HEK293 (cell line): ENCODE results near the gene LYVE1.

Experiments used
- CTCF ChIA-PET: fragments of 350-600 bp; formaldehyde crosslinking; extraction: SDS; loops from one replicate; lab custom pipeline; 2021; ENCODE audit warnings: antibody characterized with exemption; lab: Yijun Ruan, JAX
- POLR2A ChIA-PET: fragments of 300-600 bp; formaldehyde crosslinking; extraction: SDS; loops from one replicate; lab custom pipeline; 2020; ENCODE audit warnings: antibody characterized with exemption, inconsistent platforms; lab: Yijun Ruan, JAX
- H3K27ac ChIP-seq: fragments of 200-500 bp; sonication (Bioruptor generic); 2 replicates; pipeline ENCODE4 v1.5.1; 2014; ENCODE audit warnings: low read depth, low read length, control low read depth, inconsistent platforms; ENCODE audit errors: extremely low read depth
- H3K36me3 ChIP-seq, 2 experiments: fragments of 200-500 bp in 1 of 2; sonication (Bioruptor generic) in 1 of 2; 1 replicate in 1 of 2; 2 replicates in 1 of 2; pipeline ENCODE4 v1.5.1; 2014 to 2017; ENCODE audit warnings: inconsistent platforms in 2 of 2, low read length in 2 of 2; ENCODE audit not compliant: control insufficient read depth in 2 of 2, insufficient read depth in 1 of 2
- H3K4me1 ChIP-seq: fragments of 200-500 bp; sonication (Bioruptor generic); 2 replicates; pipeline ENCODE4 v1.5.1; 2014; ENCODE audit warnings: mild to moderate bottlenecking, low read length, inconsistent platforms; ENCODE audit not compliant: control insufficient read depth, insufficient read depth
- H3K4me3 ChIP-seq: 2 replicates; pipeline ENCODE4 v1.5.1; 2011; ENCODE audit warnings: low read depth, mild to moderate bottlenecking, control low read depth, low read length, moderate library complexity
- H3K9me3 ChIP-seq: fragments of 200-500 bp; sonication (Bioruptor generic); 2 replicates; pipeline ENCODE4 v1.5.1; 2014; ENCODE audit warnings: low read depth, low read length, inconsistent platforms; ENCODE audit not compliant: control insufficient read depth, insufficient read depth
- ELK4 ChIP-seq: IDR thresholded peaks from 2 replicates; pipeline ENCODE4 v1.6.1; 2011; ENCODE audit warnings: mild to moderate bottlenecking, low read depth, low read length, borderline replicate concordance
- GFI1B ChIP-seq: fragments of 450-650 bp; formaldehyde crosslinking; IDR thresholded peaks from 2 replicates; pipeline ENCODE4 v1.5.1; 2016; ENCODE audit warnings: missing biosample characterization, missing genetic modification characterization
- GLI2 ChIP-seq: fragments of 450-650 bp; formaldehyde crosslinking; IDR thresholded peaks from 2 replicates; pipeline ENCODE4; 2017; ENCODE audit warnings: missing biosample characterization, missing genetic modification characterization, low read depth, borderline replicate concordance
- GLIS2 ChIP-seq: fragments of 450-650 bp; formaldehyde crosslinking; IDR thresholded peaks from 2 replicates; pipeline ENCODE4 v1.5.1; 2016; ENCODE audit warnings: missing biosample characterization, missing genetic modification characterization
- KLF17 ChIP-seq: fragments of 450-650 bp; formaldehyde crosslinking; IDR thresholded peaks from 2 replicates; pipeline ENCODE4 v1.5.1; 2016; ENCODE audit warnings: missing biosample characterization, missing genetic modification characterization
- MEIS1 ChIP-seq: sonication (generic); formaldehyde crosslinking; IDR thresholded peaks from 2 replicates; pipeline ENCODE4 v1.8.1; 2022; ENCODE audit warnings: missing genetic modification reagents, mild to moderate bottlenecking, borderline replicate concordance
- OSR2 ChIP-seq: fragments of 450-650 bp; formaldehyde crosslinking; IDR thresholded peaks from 2 replicates; pipeline ENCODE4 v1.5.1; 2016; ENCODE audit warnings: missing biosample characterization, missing genetic modification characterization
- REST ChIP-seq: fragments of 450-650 bp; formaldehyde crosslinking; IDR thresholded peaks from 2 replicates; pipeline ENCODE4 v1.5.1; 2016; ENCODE audit warnings: missing biosample characterization, missing genetic modification characterization
- ZBTB21 ChIP-seq: fragments of 450-650 bp; formaldehyde crosslinking; IDR thresholded peaks from 2 replicates; pipeline ENCODE4 v1.5.1; 2017; ENCODE audit warnings: missing biosample characterization, missing genetic modification characterization
- ZBTB6 ChIP-seq: fragments of 450-650 bp; formaldehyde crosslinking; IDR thresholded peaks from 2 replicates; pipeline ENCODE4 v1.5.1; 2017; ENCODE audit warnings: missing biosample characterization, missing genetic modification characterization
- ZNF138 ChIP-seq: fragments of 450-650 bp; formaldehyde crosslinking; IDR thresholded peaks from 2 replicates; pipeline ENCODE4 v1.5.1; 2016; ENCODE audit warnings: missing biosample characterization, missing genetic modification characterization, borderline replicate concordance
- ZNF214 ChIP-seq: fragments of 450-650 bp; formaldehyde crosslinking; IDR thresholded peaks from 2 replicates; pipeline ENCODE4 v1.5.1; 2017; ENCODE audit warnings: missing biosample characterization, mild to moderate bottlenecking, missing genetic modification characterization, borderline replicate concordance
- ZNF341 ChIP-seq: fragments of 450-650 bp; formaldehyde crosslinking; IDR thresholded peaks from 2 replicates; pipeline ENCODE4; 2016; ENCODE audit warnings: low read depth, missing biosample characterization, missing genetic modification characterization
- ZNF366 ChIP-seq: fragments of 450-650 bp; formaldehyde crosslinking; conservative IDR thresholded peaks from 2 replicates; pipeline ENCODE4 v1.5.1; 2016; ENCODE audit warnings: missing biosample characterization, missing genetic modification characterization
- ZNF473 ChIP-seq: fragments of 450-650 bp; formaldehyde crosslinking; IDR thresholded peaks from 2 replicates; pipeline ENCODE4 v1.5.1; 2017; ENCODE audit warnings: missing biosample characterization, missing genetic modification characterization
- ZNF518A ChIP-seq: fragments of 450-650 bp; formaldehyde crosslinking; conservative IDR thresholded peaks from 2 replicates; pipeline ENCODE4 v1.5.1; 2016; ENCODE audit warnings: low read depth, missing biosample characterization, missing genetic modification characterization
- ZNF558 ChIP-seq: fragments of 450-650 bp; formaldehyde crosslinking; IDR thresholded peaks from 2 replicates; pipeline ENCODE4 v1.5.1; 2016; ENCODE audit warnings: missing biosample characterization, missing genetic modification characterization
- ZNF654 ChIP-seq: fragments of 450-650 bp; formaldehyde crosslinking; IDR thresholded peaks from 2 replicates; pipeline ENCODE4 v1.5.1; 2016; ENCODE audit warnings: low read depth, missing biosample characterization, missing genetic modification characterization
- ZNF776 ChIP-seq: fragments of 450-650 bp; formaldehyde crosslinking; IDR thresholded peaks from 2 replicates; pipeline ENCODE4 v1.5.0; 2017; ENCODE audit warnings: missing biosample characterization, missing genetic modification characterization, borderline replicate concordance
- ZSCAN5A ChIP-seq: fragments of 450-650 bp; formaldehyde crosslinking; IDR thresholded peaks from 2 replicates; pipeline ENCODE4 v1.5.1; 2016; ENCODE audit warnings: missing biosample characterization, missing genetic modification characterization

Gene LYVE1

GRCh38 chr11:10533323-10533722, 35.1 kb downstream of the LYVE1 start (continued):
- TF ChIP-seq ZNF518A (no peak), GFI1B (tag by site-specific recombination) (no peak), ZNF473 (no peak)

- ChIA-PET CTCF (interaction anchor here (3.9 kb wide), 1 partner anchor 8 kb away, joined by 25 read pairs; the partner anchor contains the start of gene RNF141), POLR2A (interaction anchor here (1.5 kb wide), 1 partner anchor 8 kb away, joined by 9 read pairs; the partner anchor contains the start of gene RNF141)
- Histone ChIP-seq H3K27ac (no peak overlapping the region), H3K4me1 (no peaks in the 10 kb centered on the region), H3K9me3 (no peaks in the 10 kb centered on the region), H3K4me3 (no peak overlapping the region), H3K36me3 (peaks cover 0 to 32% of the 10 kb centered on the region in 2 experiments; a peak in 1 of 3 replicates)
- TF ChIP-seq KLF17 (tag by site-specific recombination) = no peak
- TF ChIP-seq ZNF214 (tag by site-specific recombination) = no peak
- TF ChIP-seq REST (tag by site-specific recombination) = no peak
- TF ChIP-seq ZNF138 (tag by site-specific recombination) = no peak
- TF ChIP-seq ZSCAN5A (tag by site-specific recombination) = no peak
- no peak for TF ChIP-seq OSR2 (tag by site-specific recombination)
- no peak for TF ChIP-seq ELK4
- TF ChIP-seq ZNF776 (tag by site-specific recombination) = no peak
- TF ChIP-seq GLIS2 = no peak
- no peak for TF ChIP-seq ZNF558
- no peak for TF ChIP-seq ZBTB21
- TF ChIP-seq ZNF341 (tag by site-specific recombination) = no peak
- TF ChIP-seq MEIS1 (CRISPR knock-in tag) = no peak
- TF ChIP-seq GLI2 (tag by site-specific recombination) = no peak
- no peak for TF ChIP-seq ZNF366 (tag by site-specific recombination)
- TF ChIP-seq ZNF654 (tag by site-specific recombination) = no peak
- TF ChIP-seq ZBTB6 (tag by site-specific recombination) = no peak
Measured at GRCh38 chr11:10532526-10532925, 35.9 kb downstream of the LYVE1 start.
